Naive thymus-derived CD4-positive, alpha-beta T cell (primary cell): ENCODE results near the gene GIPC3. TPM values are rescaled to one million over a fixed set of nuclear protein-coding genes. Genes with fewer than 3 reads are reported as not detected.

Source experiments
- ATAC-seq: fragments of 150-1000 bp; cut with Tn5 transposase; 2 replicates; pipeline ENCODE4 v1.10.0; 2021; ENCODE audit warnings: mild to moderate bottlenecking, moderate library complexity
- CTCF ChIA-PET: fragments of 350-600 bp; sonication (Branson Sonifier 250); formaldehyde crosslinking; loops from one replicate; lab custom pipeline; 2021; ENCODE audit warnings: antibody characterized with exemption; lab: Charles Lee
- POLR2A ChIA-PET: fragments of 350-600 bp; sonication (Branson Sonifier 250); formaldehyde crosslinking; loops from one replicate; lab custom pipeline; 2021; ENCODE audit warnings: antibody characterized with exemption, inconsistent platforms; lab: Charles Lee
- DNase-seq, 9 donors: peaks; one replicate each; pipeline versions ENCODE4 v3.0.0 to v3.0.0-alpha.2; 2020 to 2022; ENCODE audit warnings: mixed read lengths in 1 of 9
- H3K27ac ChIP-seq: one replicate; pipeline ENCODE4 v1.7.0; 2013; ENCODE audit warnings: mild to moderate bottlenecking, low read depth, low read length, moderate library complexity
- H3K27me3 ChIP-seq, 2 donors: one replicate each; pipeline ENCODE4 v1.7.0; 2013; ENCODE audit warnings: low read length in 2 of 2, mild to moderate bottlenecking in 2 of 2, moderate library complexity in 2 of 2; ENCODE audit not compliant: control insufficient read depth in 2 of 2, insufficient read depth in 2 of 2
- H3K36me3 ChIP-seq, 3 experiments: 1 replicate in 2 of 3; 2 replicates in 1 of 3; pipeline ENCODE4 v1.7.0; 2013; ENCODE audit warnings: low read length in 3 of 3, mild to moderate bottlenecking in 3 of 3, moderate library complexity in 1 of 3; ENCODE audit not compliant: insufficient read depth in 3 of 3, control insufficient read depth in 2 of 3
- H3K4me1 ChIP-seq, 2 donors: one replicate each; pipeline ENCODE4 v1.7.0; 2013; ENCODE audit warnings: low read length in 2 of 2, mild to moderate bottlenecking in 2 of 2, moderate library complexity in 1 of 2; ENCODE audit not compliant: control insufficient read depth in 2 of 2, insufficient read depth in 2 of 2
- H3K4me3 ChIP-seq: 2 replicates; pipeline ENCODE4 v1.7.0; 2013; ENCODE audit warnings: mild to moderate bottlenecking, low read length
- H3K9me3 ChIP-seq, 3 experiments: 1 replicate in 2 of 3; 2 replicates in 1 of 3; pipeline ENCODE4 v1.7.0; 2013; ENCODE audit warnings: low read length in 3 of 3; ENCODE audit not compliant: control insufficient read depth in 2 of 3
- H3K27ac Mint-ChIP-seq, 9 donors: one replicate each; pipeline ENCODE4 v1.8.0; 2020 to 2022; ENCODE audit warnings: mixed read lengths in 9 of 9, mild to moderate bottlenecking in 8 of 9, moderate library complexity in 5 of 9, inconsistent platforms in 2 of 9
- H3K27me3 Mint-ChIP-seq, 5 donors: one replicate each; pipeline ENCODE4 v1.8.0; 2021 to 2022; ENCODE audit warnings: mixed read lengths in 5 of 5, mild to moderate bottlenecking in 1 of 5
- H3K36me3 Mint-ChIP-seq, 5 donors: one replicate each; pipeline ENCODE4 v1.8.0; 2020 to 2022; ENCODE audit warnings: mixed read lengths in 5 of 5, mild to moderate bottlenecking in 3 of 5, inconsistent platforms in 1 of 5
- H3K4me1 Mint-ChIP-seq, 7 donors: one replicate each; pipeline ENCODE4 v1.8.0; 2020 to 2022; ENCODE audit warnings: mixed read lengths in 7 of 7, mild to moderate bottlenecking in 3 of 7, inconsistent platforms in 1 of 7
- H3K4me3 Mint-ChIP-seq, 10 donors: one replicate each; pipeline ENCODE4 v1.8.0; 2020 to 2022; ENCODE audit warnings: mild to moderate bottlenecking in 10 of 10, mixed read lengths in 10 of 10, moderate library complexity in 6 of 10, inconsistent platforms in 2 of 10
- H3K9me3 Mint-ChIP-seq, 11 donors: one replicate each; pipeline ENCODE4 v1.8.0; 2020 to 2022; ENCODE audit warnings: mixed read lengths in 11 of 11, mild to moderate bottlenecking in 4 of 11, inconsistent platforms in 1 of 11, moderate library complexity in 1 of 11
- intact Hi-C, 2 donors: fragments of 100-400 bp; cut with micrococcal nuclease; formaldehyde crosslinking; loops; one replicate each; pipeline ENCODE4 v1.15.1; 2023
- polyA plus RNA-seq, 2 donors: library from polyadenylated mRNA; unstranded; fragments of 300-500 nt; fragmentation: Illumina TruSeq; gene quantifications; one replicate each; pipeline ENCODE4 v1.2.3, GENCODE V29; 2021
- total RNA-seq, 6 experiments: library from RNA in 5 of 6; stranded (reverse) in 5 of 6; gene quantifications; 1 replicate in 5 of 6; 2 replicates in 1 of 6; pipeline ENCODE4 v1.2.3 and lab custom pipeline; 2021 to 2026

GIPC3 gene
- total and polyA plus RNA-seq, 7 experiments from 2014 or later, result 0.85 to 3.3 (median 2.0) TPM

GRCh38 chr19:3632739-3633558, 47.7 kb downstream of the GIPC3 start:
- Histone ChIP-seq H3K9me3 (no peaks in the 10 kb centered on the region), H3K36me3 (peaks cover 0 to 26% (median 0%) of the 10 kb centered on the region in 3 experiments), H3K27me3 (no peaks in the 10 kb centered on the region), H3K4me3 (no peak overlapping the region), H3K27ac (no peak overlapping the region), H3K4me1 (no peaks in the 10 kb centered on the region)
- intact Hi-C loops, result no loop called here
- no peak overlapping the region for H3K27ac Mint-ChIP-seq
- H3K9me3 Mint-ChIP-seq, result no peaks in the 10 kb centered on the region
- ChIA-PET CTCF (interaction anchor here (0.7 kb wide), 1 partner anchor 209 kb away, joined by 3 read pairs; no protein-coding TSS in a partner anchor), POLR2A (no interaction called here)
- DNase-seq (no peak), ATAC-seq (no peak)
- no peak overlapping the region for H3K4me3 Mint-ChIP-seq
- H3K36me3 Mint-ChIP-seq, result no peaks in the 10 kb centered on the region
- H3K4me1 Mint-ChIP-seq, result no peaks in the 10 kb centered on the region
- H3K27me3 Mint-ChIP-seq, result no peaks in the 10 kb centered on the region

GRCh38 chr19:3633559-3633988, 48.3 kb downstream of the GIPC3 start:
- DNase-seq, result no peak
- Mint-ChIP-seq H3K27ac (no peak overlapping the region), H3K9me3 (no peaks in the 10 kb centered on the region)

GRCh38 chr19:3634496-3635045, 49.3 kb downstream of the GIPC3 start:
- no peaks in the 10 kb centered on the region for H3K27me3 Mint-ChIP-seq
- Histone ChIP-seq H3K36me3 (peaks cover 0 to 42% (median 0%) of the 10 kb centered on the region in 3 experiments), H3K4me3 (no peak overlapping the region), H3K4me1 (no peaks in the 10 kb centered on the region), H3K27me3 (no peaks in the 10 kb centered on the region), H3K9me3 (no peaks in the 10 kb centered on the region), H3K27ac (no peak overlapping the region)
- POLR2A ChIA-PET, result no interaction called here
- peaks cover 0 to 5% (median 0%) of the 10 kb centered on the region in 5 donors for H3K36me3 Mint-ChIP-seq
- intact Hi-C loops, result no loop called here
- H3K9me3 Mint-ChIP-seq, result no peaks in the 10 kb centered on the region
- ATAC-seq (no peak), DNase-seq (no peak)
- no peaks in the 10 kb centered on the region for H3K4me1 Mint-ChIP-seq
- H3K27ac Mint-ChIP-seq, result peak overlapping the region in 1 of 9 donors; percentile 41
- no peak overlapping the region for H3K4me3 Mint-ChIP-seq
- CTCF ChIA-PET, result no interaction called here

More at GRCh38 chr19:3633559-3633988, 48.3 kb downstream of the GIPC3 start:
- H3K4me3 ChIP-seq, result no peak overlapping the region
- H3K27me3 ChIP-seq, result no peaks in the 10 kb centered on the region
- no peaks in the 10 kb centered on the region for H3K9me3 ChIP-seq
- no peak for ATAC-seq
- peaks cover 0 to 32% (median 0%) of the 10 kb centered on the region in 3 experiments for H3K36me3 ChIP-seq
- intact Hi-C loops, result no loop called here
- H3K27ac ChIP-seq, result no peak overlapping the region
- no peak overlapping the region for H3K4me3 Mint-ChIP-seq
- H3K36me3 Mint-ChIP-seq, result peaks cover 0 to 3% (median 0%) of the 10 kb centered on the region in 5 donors
- H3K27me3 Mint-ChIP-seq, result no peaks in the 10 kb centered on the region
- ChIA-PET POLR2A (no interaction called here), CTCF (no interaction called here)
- no peaks in the 10 kb centered on the region for H3K4me1 ChIP-seq
- H3K4me1 Mint-ChIP-seq, result no peaks in the 10 kb centered on the region

GRCh38 chr19:3636506-3636905, 51.2 kb downstream of the GIPC3 start:
- Mint-ChIP-seq H3K27me3 (no peaks in the 10 kb centered on the region), H3K4me3 (no peak overlapping the region), H3K27ac (no peak overlapping the region), H3K36me3 (peaks cover 0 to 9% (median 0%) of the 10 kb centered on the region in 5 donors), H3K4me1 (no peaks in the 10 kb centered on the region), H3K9me3 (no peaks in the 10 kb centered on the region)
- Histone ChIP-seq H3K27me3 (no peaks in the 10 kb centered on the region), H3K4me3 (no peak overlapping the region), H3K27ac (no peak overlapping the region), H3K4me1 (no peaks in the 10 kb centered on the region), H3K36me3 (peaks cover 0 to 51% (median 0%) of the 10 kb centered on the region in 3 experiments), H3K9me3 (no peaks in the 10 kb centered on the region)
- no peak for ATAC-seq
- ChIA-PET POLR2A (no interaction called here), CTCF (no interaction called here)
- DNase-seq, result no peak
- intact Hi-C loops, result no loop called here

GRCh38 chr19:3636962-3637361, 51.7 kb downstream of the GIPC3 start:
- Mint-ChIP-seq H3K27ac (no peak overlapping the region), H3K4me3 (no peak overlapping the region), H3K27me3 (no peaks in the 10 kb centered on the region), H3K9me3 (no peaks in the 10 kb centered on the region), H3K4me1 (no peaks in the 10 kb centered on the region), H3K36me3 (peaks cover 0 to 9% (median 0%) of the 10 kb centered on the region in 5 donors)
- ATAC-seq, result no peak
- Histone ChIP-seq H3K4me3 (no peak overlapping the region), H3K9me3 (no peaks in the 10 kb centered on the region), H3K4me1 (no peaks in the 10 kb centered on the region), H3K27me3 (no peaks in the 10 kb centered on the region), H3K36me3 (peaks cover 0 to 52% (median 0%) of the 10 kb centered on the region in 3 experiments), H3K27ac (no peak overlapping the region)
- CTCF ChIA-PET, result no interaction called here
- POLR2A ChIA-PET, result no interaction called here
- DNase-seq, result no peak
- intact Hi-C loops, result no loop called here

GRCh38 chr19:3637621-3638020, 52.3 kb downstream of the GIPC3 start:
- Histone ChIP-seq H3K27ac (no peak overlapping the region), H3K9me3 (no peaks in the 10 kb centered on the region), H3K36me3 (peaks cover 0 to 51% (median 0%) of the 10 kb centered on the region in 3 experiments), H3K27me3 (no peaks in the 10 kb centered on the region), H3K4me1 (no peaks in the 10 kb centered on the region), H3K4me3 (no peak overlapping the region)
- Mint-ChIP-seq H3K27ac (no peak overlapping the region), H3K4me1 (no peaks in the 10 kb centered on the region), H3K27me3 (no peaks in the 10 kb centered on the region), H3K9me3 (no peaks in the 10 kb centered on the region), H3K4me3 (no peak overlapping the region), H3K36me3 (peaks cover 0 to 12% (median 1%) of the 10 kb centered on the region in 5 donors)
- ChIA-PET POLR2A (no interaction called here), CTCF (no interaction called here)
- DNase-seq, result no peak
- intact Hi-C loops, result no loop called here
- no peak for ATAC-seq
